Measurements from ENCODE around the gene IKBKE.

The IKBKE gene

GRCh38 chr1:206455666-206456344 lies 14.5 kb upstream of the IKBKE start:
- Histone ChIP-seq H3K4me1 (ENCODE audit: insufficient read depth, low read length) (peaks cover 3% of the 10 kb centered on the region; the same call in 1 of the 2 replicates), H3K9me3 (ENCODE audit: insufficient read depth, low read depth, low read length) (no peaks in the 10 kb centered on the region), H3K27ac (ENCODE audit: low read length) (no peak overlapping the region), H3K36me3 (ENCODE audit: insufficient read depth, low read depth, low read length) (peaks cover 45% of the 10 kb centered on the region; the same call in 1 of the 2 replicates), H3K27me3 (ENCODE audit: insufficient read depth, low read length) (no peaks in the 10 kb centered on the region), H3K9ac (ENCODE audit: low read depth, low read length) (no peak overlapping the region), H3K4me3 (ENCODE audit: low read length) (no peak overlapping the region)

GRCh38 chr1:206456577-206457370 lies 13.5 kb upstream of the IKBKE start:
- Histone ChIP-seq H3K4me3 (ENCODE audit: low read length) (no peak overlapping the region), H3K36me3 (ENCODE audit: insufficient read depth, low read depth, low read length) (peaks cover 45% of the 10 kb centered on the region; the same call in 1 of the 2 replicates), H3K9ac (ENCODE audit: low read depth, low read length) (no peak overlapping the region), H3K27me3 (ENCODE audit: insufficient read depth, low read length) (no peaks in the 10 kb centered on the region), H3K4me1 (ENCODE audit: insufficient read depth, low read length) (peaks cover 3% of the 10 kb centered on the region; the same call in 1 of the 2 replicates), H3K9me3 (ENCODE audit: insufficient read depth, low read depth, low read length) (no peaks in the 10 kb centered on the region), H3K27ac (ENCODE audit: low read length) (no peak overlapping the region)

- Histone ChIP-seq H3K4me3 (ENCODE audit: low read length) (no peak overlapping the region), H3K9me3 (ENCODE audit: insufficient read depth, low read depth, low read length) (no peaks in the 10 kb centered on the region), H3K9ac (ENCODE audit: low read depth, low read length) (no peak overlapping the region), H3K27me3 (ENCODE audit: insufficient read depth, low read length) (no peaks in the 10 kb centered on the region), H3K4me1 (ENCODE audit: insufficient read depth, low read length) (peaks cover 3% of the 10 kb centered on the region; the same call in 1 of the 2 replicates), H3K27ac (ENCODE audit: low read length) (no peak overlapping the region), H3K36me3 (ENCODE audit: insufficient read depth, low read depth, low read length) (peaks cover 42% of the 10 kb centered on the region; the same call in 1 of the 2 replicates)
Observed at GRCh38 chr1:206457408-206458120, 12.7 kb upstream of the IKBKE start.

- Histone ChIP-seq H3K4me3 (ENCODE audit: low read length) (no peak overlapping the region), H3K9ac (ENCODE audit: low read depth, low read length) (no peak overlapping the region), H3K36me3 (ENCODE audit: insufficient read depth, low read depth, low read length) (peaks cover 46% of the 10 kb centered on the region), H3K27ac (ENCODE audit: low read length) (no peak overlapping the region), H3K4me1 (ENCODE audit: insufficient read depth, low read length) (peaks cover 1% of the 10 kb centered on the region; the same call in 1 of the 2 replicates), H3K9me3 (ENCODE audit: insufficient read depth, low read depth, low read length) (no peaks in the 10 kb centered on the region), H3K27me3 (ENCODE audit: insufficient read depth, low read length) (no peaks in the 10 kb centered on the region)
Observed at GRCh38 chr1:206459703-206460102, 10.6 kb upstream of the IKBKE start.

GRCh38 chr1:206460836-206461426 lies 9.3 kb upstream of the IKBKE start:
- Histone ChIP-seq H3K9ac (ENCODE audit: low read depth, low read length) (no peak overlapping the region), H3K9me3 (ENCODE audit: insufficient read depth, low read depth, low read length) (no peaks in the 10 kb centered on the region), H3K4me1 (ENCODE audit: insufficient read depth, low read length) (no peaks in the 10 kb centered on the region), H3K4me3 (ENCODE audit: low read length) (no peak overlapping the region), H3K27ac (ENCODE audit: low read length) (no peak overlapping the region), H3K27me3 (ENCODE audit: insufficient read depth, low read length) (no peaks in the 10 kb centered on the region), H3K36me3 (ENCODE audit: insufficient read depth, low read depth, low read length) (peaks cover 41% of the 10 kb centered on the region)

- H3K27me3 ChIP-seq (ENCODE audit: insufficient read depth, low read length): no peaks in the 10 kb centered on the region
- H3K9me3 ChIP-seq (ENCODE audit: insufficient read depth, low read depth, low read length): no peaks in the 10 kb centered on the region
- H3K27ac ChIP-seq (ENCODE audit: low read length): no peak overlapping the region
- H3K9ac ChIP-seq (ENCODE audit: low read depth, low read length): no peak overlapping the region
- no peaks in the 10 kb centered on the region for H3K4me1 ChIP-seq (ENCODE audit: insufficient read depth, low read length)
- H3K36me3 ChIP-seq (ENCODE audit: insufficient read depth, low read depth, low read length): peaks cover 41% of the 10 kb centered on the region
- no peak overlapping the region for H3K4me3 ChIP-seq (ENCODE audit: low read length)
Observed at GRCh38 chr1:206461602-206462455, 8.4 kb upstream of the IKBKE start.

- Histone ChIP-seq H3K9ac (ENCODE audit: low read depth, low read length) (no peak overlapping the region), H3K9me3 (ENCODE audit: insufficient read depth, low read depth, low read length) (no peaks in the 10 kb centered on the region), H3K4me1 (ENCODE audit: insufficient read depth, low read length) (no peaks in the 10 kb centered on the region; the same call in 1 of the 2 replicates), H3K27me3 (ENCODE audit: insufficient read depth, low read length) (peaks cover 12% of the 10 kb centered on the region; the same call in 1 of the 2 replicates), H3K4me3 (ENCODE audit: low read length) (no peak overlapping the region), H3K27ac (ENCODE audit: low read length) (no peak overlapping the region), H3K36me3 (ENCODE audit: insufficient read depth, low read depth, low read length) (peaks cover 33% of the 10 kb centered on the region)
Observed at GRCh38 chr1:206463137-206463536, 7.1 kb upstream of the IKBKE start.

GRCh38 chr1:206463911-206464310 lies 6.4 kb upstream of the IKBKE start:
- H3K27ac ChIP-seq (ENCODE audit: low read length): no peak overlapping the region

GRCh38 chr1:206464456-206464964 lies 5.8 kb upstream of the IKBKE start:
- no peak overlapping the region for H3K27ac ChIP-seq (ENCODE audit: low read length)
- peaks cover 1% of the 10 kb centered on the region; the same call in 1 of the 2 replicates for H3K4me1 ChIP-seq (ENCODE audit: insufficient read depth, low read length)
- no peak overlapping the region for H3K9ac ChIP-seq (ENCODE audit: low read depth, low read length)

More at GRCh38 chr1:206463911-206464310, 6.4 kb upstream of the IKBKE start:
- Histone ChIP-seq H3K4me3 (ENCODE audit: low read length) (no peak overlapping the region), H3K27me3 (ENCODE audit: insufficient read depth, low read length) (peaks cover 15% of the 10 kb centered on the region; the same call in 1 of the 2 replicates), H3K4me1 (ENCODE audit: insufficient read depth, low read length) (no peaks in the 10 kb centered on the region; the same call in 1 of the 2 replicates), H3K9me3 (ENCODE audit: insufficient read depth, low read depth, low read length) (no peaks in the 10 kb centered on the region), H3K36me3 (ENCODE audit: insufficient read depth, low read depth, low read length) (peaks cover 25% of the 10 kb centered on the region), H3K9ac (ENCODE audit: low read depth, low read length) (no peak overlapping the region)

GRCh38 chr1:206465951-206466350 lies 4.3 kb upstream of the IKBKE start:
- no peak overlapping the region for H3K27ac ChIP-seq (ENCODE audit: low read length)
- no peak overlapping the region for H3K4me3 ChIP-seq (ENCODE audit: low read length)
- no peak overlapping the region for H3K9ac ChIP-seq (ENCODE audit: low read depth, low read length)
- peaks cover 15% of the 10 kb centered on the region; the same call in 1 of the 2 replicates for H3K27me3 ChIP-seq (ENCODE audit: insufficient read depth, low read length)
- no peaks in the 10 kb centered on the region for H3K9me3 ChIP-seq (ENCODE audit: insufficient read depth, low read depth, low read length)
- H3K4me1 ChIP-seq (ENCODE audit: insufficient read depth, low read length): peaks cover 8% of the 10 kb centered on the region; the same call in 1 of the 2 replicates
- H3K36me3 ChIP-seq (ENCODE audit: insufficient read depth, low read depth, low read length): peaks cover 17% of the 10 kb centered on the region

More at GRCh38 chr1:206464456-206464964, 5.8 kb upstream of the IKBKE start:
- Histone ChIP-seq H3K9me3 (ENCODE audit: insufficient read depth, low read depth, low read length) (no peaks in the 10 kb centered on the region), H3K36me3 (ENCODE audit: insufficient read depth, low read depth, low read length) (peaks cover 20% of the 10 kb centered on the region), H3K27me3 (ENCODE audit: insufficient read depth, low read length) (peaks cover 15% of the 10 kb centered on the region; the same call in 1 of the 2 replicates), H3K4me3 (ENCODE audit: low read length) (no peak overlapping the region)
